Islet of Langerhans (tissue), 1 donor: Measurements from ENCODE around the gene FAM136A.
A peak's percentile ranks its signal among the peaks of the same experiment; 100 is the strongest.
"Not testable (repeated sequence)": the region's sequence is repeated elsewhere in the genome, so short reads cannot be mapped to it uniquely, and the experiment has no call there.

Experiments
- FAIRE-seq: peaks from one replicate; lab custom pipeline; 2011; peaks lifted over from hg19 to GRCh38; lab: Jason Lieb, UNC

Gene FAM136A

GRCh38 chr2:70297828-70298227 lies 4.0 kb downstream of the FAM136A start:
- FAIRE-seq, result not testable (repeated sequence)

- no peak for FAIRE-seq
These were observed 18.2 kb downstream of the FAM136A start for GRCh38 chr2:70283500-70284191.

- FAIRE-seq, result no peak
These were observed 19.4 kb downstream of the FAM136A start for GRCh38 chr2:70282439-70282838.

GRCh38 chr2:70280242-70280798 lies 21.5 kb downstream of the FAM136A start:
- FAIRE-seq, result no peak

- no peak for FAIRE-seq
These were observed 31.5 kb downstream of the FAM136A start for GRCh38 chr2:70270323-70270722.

GRCh38 chr2:70269422-70270302 lies 32.2 kb downstream of the FAM136A start:
- not testable (repeated sequence) for FAIRE-seq

- not testable (repeated sequence) for FAIRE-seq
These were observed 34.9 kb downstream of the FAM136A start for GRCh38 chr2:70266925-70267324.

GRCh38 chr2:70261501-70261900 lies 40.4 kb downstream of the FAM136A start:
- no peak for FAIRE-seq

- FAIRE-seq, result no peak
These were observed 43.4 kb downstream of the FAM136A start for GRCh38 chr2:70258532-70258875.

- no peak for FAIRE-seq
These were observed 46.1 kb downstream of the FAM136A start for GRCh38 chr2:70255637-70256314.

- FAIRE-seq, result no peak
These were observed 51.4 kb downstream of the FAM136A start for GRCh38 chr2:70250434-70250833.

- peak; percentile 79 for FAIRE-seq
These were observed 53.6 kb downstream of the FAM136A start, which contains the start of gene TIA1 for GRCh38 chr2:70248181-70248847. Gene TIA1, minus strand, starts transcription at chr2:70248628. Its CDS starts 198 bp downstream, at chr2:70248430.

GRCh38 chr2:70247364-70248180 lies 54.3 kb downstream of the FAM136A start:
- no peak for FAIRE-seq
